Esophagus squamous epithelium (tissue), 5 donors: ENCODE data around the gene PGBD1. TPM values are rescaled to one million over a fixed set of nuclear protein-coding genes. Genes with fewer than 3 reads are reported as not detected.
A peak's percentile ranks its signal among the peaks of the same experiment; 100 is the strongest.

Source experiments
- DNase-seq: peaks from one replicate; lab custom pipeline; 2025; lab: John Stamatoyannopoulos, UW
- H3K27ac ChIP-seq, 4 donors: fragments of 200-600 bp; sonication (generic); one replicate each; pipeline ENCODE4 v1.5.1; 2016 to 2019; ENCODE audit warnings: mild to moderate bottlenecking in 1 of 4
- H3K27me3 ChIP-seq, 4 donors: fragments of 200-600 bp; sonication (generic); 1 replicate in 3 of 4; 2 replicates in 1 of 4; pipeline versions ENCODE4 v1.5.1 to v1.6.0; 2017 to 2021; ENCODE audit warnings: antibody characterized with exemption in 1 of 4
- H3K36me3 ChIP-seq, 3 donors: fragments of 200-600 bp; sonication (generic); one replicate each; pipeline ENCODE4 v1.5.1; 2016 to 2019
- H3K4me1 ChIP-seq, 3 donors: fragments of 200-600 bp; sonication (generic); one replicate each; pipeline ENCODE4 v1.5.1; 2017 to 2019
- H3K4me3 ChIP-seq, 4 donors: fragments of 200-600 bp; sonication (generic); 1 replicate in 3 of 4; 2 replicates in 1 of 4; pipeline ENCODE4 v1.5.1; 2016 to 2019; ENCODE audit warnings: mild to moderate bottlenecking in 2 of 4, moderate library complexity in 1 of 4
- H3K9me3 ChIP-seq, 3 donors: fragments of 200-600 bp; sonication (generic); one replicate each; pipeline ENCODE4 v1.5.1; 2016 to 2019
- POLR2A ChIP-seq, 4 donors: fragments of 450-650 bp; IDR thresholded peaks; one replicate each; pipeline ENCODE4 v1.6.1; 2017; ENCODE audit warnings: antibody characterized with exemption in 4 of 4, mild to moderate bottlenecking in 4 of 4, moderate library complexity in 3 of 4
- WGBS, 2 donors: methylation state at CpG; one replicate each; pipeline ENCODE4 v1.1.5; 2018; 5-methylcytosine and 5-hydroxymethylcytosine counted together
- intact Hi-C: fragments of 100-400 bp; cut with DNase I; formaldehyde crosslinking; loops from one replicate; pipeline ENCODE4 v1.15.0; 2022
- total RNA-seq, 4 donors: library from RNA; depleted of rRNA; stranded (reverse); fragments of >200 nt; gene quantifications; one replicate each; pipeline ENCODE4 v1.1.0, GENCODE V29; 2016
- TF ChIP-seq, protein P1 (sequence below), 6 experiments: fragments of 450-650 bp in 4 of 6; fragments of 200-600 bp in 2 of 6; sonication (generic) in 2 of 6; IDR thresholded peaks; one replicate each; pipeline ENCODE4 v1.5.1; 2016 to 2019; ENCODE audit warnings: antibody characterized with exemption in 6 of 6, mild to moderate bottlenecking in 4 of 6, moderate library complexity in 4 of 6
- donor health status: DM: yes; HTN: yes; CAD: no.

The PGBD1 gene, protein sequence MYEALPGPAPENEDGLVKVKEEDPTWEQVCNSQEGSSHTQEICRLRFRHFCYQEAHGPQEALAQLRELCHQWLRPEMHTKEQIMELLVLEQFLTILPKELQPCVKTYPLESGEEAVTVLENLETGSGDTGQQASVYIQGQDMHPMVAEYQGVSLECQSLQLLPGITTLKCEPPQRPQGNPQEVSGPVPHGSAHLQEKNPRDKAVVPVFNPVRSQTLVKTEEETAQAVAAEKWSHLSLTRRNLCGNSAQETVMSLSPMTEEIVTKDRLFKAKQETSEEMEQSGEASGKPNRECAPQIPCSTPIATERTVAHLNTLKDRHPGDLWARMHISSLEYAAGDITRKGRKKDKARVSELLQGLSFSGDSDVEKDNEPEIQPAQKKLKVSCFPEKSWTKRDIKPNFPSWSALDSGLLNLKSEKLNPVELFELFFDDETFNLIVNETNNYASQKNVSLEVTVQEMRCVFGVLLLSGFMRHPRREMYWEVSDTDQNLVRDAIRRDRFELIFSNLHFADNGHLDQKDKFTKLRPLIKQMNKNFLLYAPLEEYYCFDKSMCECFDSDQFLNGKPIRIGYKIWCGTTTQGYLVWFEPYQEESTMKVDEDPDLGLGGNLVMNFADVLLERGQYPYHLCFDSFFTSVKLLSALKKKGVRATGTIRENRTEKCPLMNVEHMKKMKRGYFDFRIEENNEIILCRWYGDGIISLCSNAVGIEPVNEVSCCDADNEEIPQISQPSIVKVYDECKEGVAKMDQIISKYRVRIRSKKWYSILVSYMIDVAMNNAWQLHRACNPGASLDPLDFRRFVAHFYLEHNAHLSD
- total RNA-seq, result 1 to 10 TPM in 2 of 4 donors, under 1 TPM in 2; 0.61 to 3.1 (median 1.3) TPM

DNA sequence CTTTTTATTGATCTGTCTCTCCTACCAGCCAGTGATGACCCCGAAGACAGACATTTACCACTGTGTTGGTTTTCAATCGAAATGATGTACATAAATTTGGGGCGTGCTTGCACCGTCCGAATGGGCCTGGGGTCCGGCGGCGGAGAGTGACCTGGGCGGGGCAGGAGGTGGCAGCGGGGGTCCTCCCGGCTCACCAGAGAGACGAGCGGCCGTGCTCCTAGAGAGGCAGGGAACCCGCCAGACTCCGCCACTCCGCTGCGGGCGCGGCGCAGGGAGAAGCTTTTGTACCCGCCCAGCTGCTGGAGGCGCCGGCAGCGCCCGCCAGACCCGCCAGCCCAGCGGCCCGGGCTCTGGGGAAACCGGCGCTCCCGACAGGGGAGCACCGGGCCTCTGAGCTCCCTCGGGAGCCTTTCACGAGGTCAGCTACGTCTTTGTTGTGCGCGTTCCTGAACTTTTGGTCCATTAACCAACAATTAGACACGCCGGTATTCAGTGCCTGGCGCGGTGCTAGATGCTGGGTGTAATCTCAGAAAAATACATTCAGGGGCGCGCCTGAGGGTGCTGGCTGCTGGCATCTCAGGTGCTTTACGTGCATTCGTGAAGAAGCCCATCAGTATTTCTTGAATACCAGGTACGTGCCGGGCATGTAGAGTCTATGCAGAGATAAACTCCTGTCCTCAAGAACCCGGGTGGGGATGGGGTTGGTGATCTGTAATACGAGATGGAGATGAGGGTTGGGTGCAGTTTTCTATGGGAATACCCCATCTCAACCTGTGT lies at the start of gene PGBD1:
Gene PGBD1 (plus strand): TSS at position 285 of the 777 bp plus-strand sequence. CDS start 2,242 bp downstream, outside the sequence.
- Histone ChIP-seq H3K4me1 (peaks cover 0 to 19% (median 0%) of the 10 kb centered on the region in 3 donors), H3K27ac (peak within 1 kb of the TSS; percentile 12 to 63 (median 42)), H3K4me3 (peak within 1 kb of the TSS; percentile 45 to 81 (median 58)), H3K36me3 (peaks cover 0 to 45% (median 0%) of the 10 kb centered on the region in 3 donors), H3K9me3 (no peaks in the 10 kb centered on the region), H3K27me3 (no peaks in the 10 kb centered on the region)
- no peak for DNase-seq
- intact Hi-C loops, result no loop called here
- WGBS, 2 donors, result 2 to 7% methylated on average over 12 to 23 of the region's 50 CpGs
- peak in 1 of 4 donors; percentile 17 for TF ChIP-seq POLR2A (IDR thresholded peaks at IDR 0.05)
- TF ChIP-seq, protein P1, sequence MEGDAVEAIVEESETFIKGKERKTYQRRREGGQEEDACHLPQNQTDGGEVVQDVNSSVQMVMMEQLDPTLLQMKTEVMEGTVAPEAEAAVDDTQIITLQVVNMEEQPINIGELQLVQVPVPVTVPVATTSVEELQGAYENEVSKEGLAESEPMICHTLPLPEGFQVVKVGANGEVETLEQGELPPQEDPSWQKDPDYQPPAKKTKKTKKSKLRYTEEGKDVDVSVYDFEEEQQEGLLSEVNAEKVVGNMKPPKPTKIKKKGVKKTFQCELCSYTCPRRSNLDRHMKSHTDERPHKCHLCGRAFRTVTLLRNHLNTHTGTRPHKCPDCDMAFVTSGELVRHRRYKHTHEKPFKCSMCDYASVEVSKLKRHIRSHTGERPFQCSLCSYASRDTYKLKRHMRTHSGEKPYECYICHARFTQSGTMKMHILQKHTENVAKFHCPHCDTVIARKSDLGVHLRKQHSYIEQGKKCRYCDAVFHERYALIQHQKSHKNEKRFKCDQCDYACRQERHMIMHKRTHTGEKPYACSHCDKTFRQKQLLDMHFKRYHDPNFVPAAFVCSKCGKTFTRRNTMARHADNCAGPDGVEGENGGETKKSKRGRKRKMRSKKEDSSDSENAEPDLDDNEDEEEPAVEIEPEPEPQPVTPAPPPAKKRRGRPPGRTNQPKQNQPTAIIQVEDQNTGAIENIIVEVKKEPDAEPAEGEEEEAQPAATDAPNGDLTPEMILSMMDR (IDR thresholded peaks at IDR 0.05), result no peak

DNA sequence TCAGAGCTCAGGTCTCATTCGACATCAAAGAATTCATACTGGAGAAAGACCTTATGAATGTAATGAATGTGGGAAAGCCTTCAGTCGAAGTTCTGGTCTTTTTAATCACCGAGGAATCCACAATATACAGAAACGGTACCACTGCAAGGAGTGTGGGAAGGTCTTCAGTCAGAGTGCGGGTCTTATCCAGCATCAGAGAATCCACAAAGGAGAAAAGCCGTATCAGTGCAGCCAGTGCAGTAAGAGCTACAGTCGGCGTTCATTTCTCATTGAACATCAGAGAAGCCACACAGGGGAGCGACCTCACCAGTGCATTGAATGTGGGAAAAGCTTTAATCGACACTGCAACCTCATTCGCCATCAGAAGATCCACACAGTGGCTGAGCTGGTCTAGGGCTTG lies 48.6 kb upstream of the PGBD1 start:
- Histone ChIP-seq H3K27me3 (no peaks in the 10 kb centered on the region), H3K4me3 (no peak overlapping the region), H3K36me3 (peaks cover 0 to 72% (median 5%) of the 10 kb centered on the region in 3 donors), H3K27ac (no peak overlapping the region), H3K9me3 (no peaks in the 10 kb centered on the region), H3K4me1 (no peaks in the 10 kb centered on the region)
- 91 to 94% methylated on average over 11 of the region's 11 CpGs for WGBS, 2 donors
- intact Hi-C loops, result no loop called here
- no peak for DNase-seq
- TF ChIP-seq, protein P1 (IDR thresholded peaks at IDR 0.05), result no peak
- no peak for TF ChIP-seq POLR2A (IDR thresholded peaks at IDR 0.05)

DNA sequence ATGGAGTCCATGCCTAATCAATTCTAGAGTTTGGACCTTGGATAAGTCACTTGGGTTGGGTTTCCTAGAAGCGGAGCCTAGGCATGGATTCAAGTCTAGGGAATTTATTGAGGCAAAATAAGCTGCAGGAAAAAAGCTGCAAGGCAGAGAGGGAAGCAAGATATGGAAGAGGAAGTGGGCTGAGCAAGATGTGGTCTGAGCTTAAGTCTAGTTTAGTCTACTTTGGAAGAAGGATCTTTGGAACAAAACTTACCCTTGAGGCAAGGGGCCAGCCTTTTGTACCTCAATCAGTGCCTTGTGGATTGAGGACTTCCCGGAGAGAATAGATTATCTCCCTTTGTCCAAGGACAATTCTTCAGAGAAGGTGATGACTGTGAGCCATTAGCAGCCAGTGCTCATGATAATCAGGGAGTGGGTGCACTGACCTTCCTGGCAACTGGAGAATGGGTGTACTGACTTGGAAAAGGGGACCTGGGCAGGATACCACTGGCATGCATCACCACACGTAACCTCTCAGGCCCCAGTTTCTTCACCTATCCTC lies 45.4 kb upstream of the PGBD1 start:
- 92 to 97% methylated on average over 3 of the region's 3 CpGs for WGBS, 2 donors
- Histone ChIP-seq H3K36me3 (peaks cover 0 to 44% (median 3%) of the 10 kb centered on the region in 3 donors), H3K27ac (no peak overlapping the region), H3K4me1 (no peaks in the 10 kb centered on the region), H3K9me3 (no peaks in the 10 kb centered on the region), H3K27me3 (no peaks in the 10 kb centered on the region), H3K4me3 (no peak overlapping the region)
- intact Hi-C loops, result no loop called here
- no peak for DNase-seq
- no peak for TF ChIP-seq POLR2A (IDR thresholded peaks at IDR 0.05)
- TF ChIP-seq, protein P1 (IDR thresholded peaks at IDR 0.05), result no peak

DNA sequence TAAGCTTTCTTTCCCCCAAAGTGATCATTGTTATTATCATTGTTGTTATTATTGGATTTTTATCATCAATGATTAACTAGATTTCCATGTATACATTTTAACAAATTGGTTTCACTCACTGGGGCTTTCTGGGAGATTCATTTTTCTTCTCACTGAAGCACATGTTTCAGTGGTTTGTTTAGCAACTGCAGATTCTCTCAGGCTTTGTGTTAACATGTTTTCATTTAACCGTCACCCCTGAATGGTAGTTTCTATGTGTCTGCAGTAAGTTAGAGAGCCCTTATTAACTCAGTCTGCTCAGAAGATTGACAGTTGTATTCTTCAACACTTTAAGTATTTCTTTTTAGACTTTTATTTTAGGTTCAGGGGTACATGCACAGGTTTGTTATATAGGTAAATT lies 41.7 kb upstream of the PGBD1 start:
- no peak for DNase-seq
- intact Hi-C loops, result no loop called here
- H3K9me3 ChIP-seq, result no peaks in the 10 kb centered on the region
- 67 to 100% methylated on average over 1 of the region's 1 CpG for WGBS, 2 donors
- no peak for TF ChIP-seq POLR2A (IDR thresholded peaks at IDR 0.05)
- TF ChIP-seq, protein P1 (IDR thresholded peaks at IDR 0.05), result no peak
- no peak overlapping the region for H3K4me3 ChIP-seq
- no peaks in the 10 kb centered on the region for H3K4me1 ChIP-seq
- H3K27me3 ChIP-seq, result no peaks in the 10 kb centered on the region
- no peak overlapping the region for H3K27ac ChIP-seq
- H3K36me3 ChIP-seq, result peaks cover 0 to 26% (median 7%) of the 10 kb centered on the region in 3 donors
